Measurements from ENCODE around the gene AHI1. TPM values are rescaled to one million over a fixed set of nuclear protein-coding genes. Genes with fewer than 3 reads are reported as not detected.

Gene AHI1
- total RNA-seq, 1 donor: 14.1 TPM

DNA sequence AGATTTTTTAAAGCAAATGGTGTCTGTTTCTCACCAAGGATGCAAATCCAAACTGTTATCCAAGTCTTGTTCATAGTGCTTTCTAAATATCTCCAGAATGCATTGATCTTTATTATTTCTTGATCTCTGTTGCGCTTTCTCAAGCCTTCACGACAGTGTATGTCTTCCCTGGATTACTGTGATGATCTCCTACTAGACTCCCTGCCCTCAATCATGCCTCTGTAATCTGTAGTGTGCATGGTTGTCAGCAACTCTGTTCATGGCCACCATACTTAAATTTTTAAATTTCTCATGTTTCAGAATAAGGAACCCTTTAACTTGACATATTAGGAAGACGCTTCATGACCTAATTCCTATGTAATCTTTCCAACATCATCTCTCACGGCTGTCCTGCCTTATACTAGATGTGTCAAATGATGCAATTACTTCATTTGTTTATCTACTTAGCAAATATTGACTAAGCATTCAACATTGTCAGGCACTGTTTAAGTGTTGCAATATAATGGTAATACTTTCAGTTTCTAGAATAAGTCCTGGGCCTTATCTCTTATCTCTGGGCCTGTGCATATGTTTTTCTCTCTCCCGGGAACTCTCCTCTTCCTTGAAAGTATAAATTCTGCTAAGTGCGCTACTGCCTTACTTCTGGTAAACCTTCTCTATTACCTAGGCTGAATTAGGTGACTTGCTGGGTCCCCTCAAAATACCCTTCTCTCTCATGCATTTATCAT lies 25.6 kb upstream of the AHI1 start:
- Histone ChIP-seq H3K9me3 (ENCODE audit: low read depth, low read length) (no peaks in the 10 kb centered on the region), H3K4me3 (ENCODE audit: low read length) (no peak overlapping the region), H3K27me3 (ENCODE audit: insufficient read depth, low read length) (no peaks in the 10 kb centered on the region), H3K4me1 (ENCODE audit: insufficient read depth, low read length) (peaks cover 5% of the 10 kb centered on the region)

DNA sequence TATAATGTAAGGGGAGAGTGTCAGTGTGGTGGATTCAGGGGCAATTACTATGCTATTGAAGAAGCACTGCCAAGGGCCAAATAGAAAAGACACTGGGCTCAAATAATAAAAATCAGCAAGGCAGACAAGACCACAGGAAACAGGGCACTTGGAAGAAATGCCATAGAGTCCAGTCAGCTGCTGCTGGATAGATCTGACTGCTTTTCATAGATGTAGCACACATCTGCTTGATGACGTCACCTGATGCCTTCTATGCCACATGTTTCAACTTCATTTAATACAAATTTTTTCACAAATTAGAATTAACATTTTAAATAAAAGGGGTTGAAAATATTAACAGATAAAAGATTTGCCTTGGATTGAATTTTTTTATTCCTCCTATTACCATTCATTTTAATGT lies 23.9 kb upstream of the AHI1 start:
- Histone ChIP-seq H3K4me1 (ENCODE audit: insufficient read depth, low read length) (peaks cover 5% of the 10 kb centered on the region), H3K4me3 (ENCODE audit: low read length) (no peak overlapping the region), H3K27me3 (ENCODE audit: insufficient read depth, low read length) (no peaks in the 10 kb centered on the region), H3K9me3 (ENCODE audit: low read depth, low read length) (no peaks in the 10 kb centered on the region)

DNA sequence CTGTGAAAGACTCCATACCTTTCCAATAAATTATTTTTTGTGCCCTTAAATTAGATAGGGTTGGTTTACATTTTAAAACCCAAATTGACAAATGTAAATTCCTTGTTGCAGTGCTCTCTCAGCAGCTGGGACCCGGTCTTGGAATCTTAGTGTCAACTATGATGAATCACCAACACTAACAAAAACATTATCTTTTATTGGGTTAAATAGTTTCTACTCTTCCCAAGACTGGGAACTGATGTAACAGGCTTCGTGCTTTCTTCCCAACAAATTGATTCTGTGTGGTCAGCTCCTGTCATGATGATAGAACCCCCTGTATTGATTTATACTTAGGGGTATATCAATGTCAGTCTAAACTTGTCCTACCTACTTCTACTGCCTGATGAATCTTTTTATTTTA lies 23.2 kb upstream of the AHI1 start:
- Histone ChIP-seq H3K27me3 (ENCODE audit: insufficient read depth, low read length) (no peaks in the 10 kb centered on the region), H3K4me3 (ENCODE audit: low read length) (no peak overlapping the region), H3K4me1 (ENCODE audit: insufficient read depth, low read length) (peaks cover 2% of the 10 kb centered on the region), H3K9me3 (ENCODE audit: low read depth, low read length) (no peaks in the 10 kb centered on the region)

DNA sequence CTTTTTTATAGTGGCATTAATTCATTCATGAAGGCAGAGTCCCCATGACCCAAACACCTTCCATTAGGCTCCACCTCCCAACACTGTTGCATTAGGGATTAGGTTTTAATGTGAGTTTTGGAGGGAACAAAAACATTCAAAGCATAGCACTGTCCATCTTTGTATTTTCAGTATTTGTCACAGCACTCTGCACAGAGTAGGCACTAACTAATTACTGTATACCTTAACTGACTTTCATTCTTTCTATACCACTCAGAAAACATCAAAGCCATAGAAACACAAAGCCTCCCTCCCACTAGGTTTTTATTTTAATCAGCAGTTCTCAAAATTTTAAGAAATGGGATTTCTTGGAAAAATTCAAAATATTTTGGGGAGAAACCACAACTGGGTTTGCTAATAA lies 21.8 kb upstream of the AHI1 start:
- Histone ChIP-seq H3K9me3 (ENCODE audit: low read depth, low read length) (no peaks in the 10 kb centered on the region), H3K27me3 (ENCODE audit: insufficient read depth, low read length) (no peaks in the 10 kb centered on the region), H3K4me3 (ENCODE audit: low read length) (no peak overlapping the region), H3K4me1 (ENCODE audit: insufficient read depth, low read length) (no peaks in the 10 kb centered on the region)

DNA sequence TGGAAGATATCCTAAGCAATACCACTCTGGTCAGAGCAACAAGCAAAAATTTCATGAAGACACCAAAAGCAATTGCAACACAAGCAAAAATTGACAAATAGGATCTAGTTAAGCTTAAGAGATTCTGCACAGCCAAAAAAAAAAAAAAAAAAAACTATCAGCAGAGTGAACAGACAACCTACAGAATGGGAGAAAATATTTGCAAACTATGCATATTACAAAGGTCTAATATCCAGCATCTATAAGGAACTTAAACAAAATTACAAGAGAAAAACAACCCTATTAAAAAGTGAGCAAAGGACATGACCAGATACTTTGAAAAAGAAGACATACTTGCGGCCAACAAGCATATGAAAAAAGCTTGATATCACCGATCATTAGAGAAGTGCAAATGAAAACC lies 20.0 kb upstream of the AHI1 start:
- no peak overlapping the region for H3K4me3 ChIP-seq (ENCODE audit: low read length)
- no peaks in the 10 kb centered on the region for H3K9me3 ChIP-seq (ENCODE audit: low read depth, low read length)
- no peaks in the 10 kb centered on the region for H3K4me1 ChIP-seq (ENCODE audit: insufficient read depth, low read length)
- H3K27me3 ChIP-seq (ENCODE audit: insufficient read depth, low read length): no peaks in the 10 kb centered on the region

DNA sequence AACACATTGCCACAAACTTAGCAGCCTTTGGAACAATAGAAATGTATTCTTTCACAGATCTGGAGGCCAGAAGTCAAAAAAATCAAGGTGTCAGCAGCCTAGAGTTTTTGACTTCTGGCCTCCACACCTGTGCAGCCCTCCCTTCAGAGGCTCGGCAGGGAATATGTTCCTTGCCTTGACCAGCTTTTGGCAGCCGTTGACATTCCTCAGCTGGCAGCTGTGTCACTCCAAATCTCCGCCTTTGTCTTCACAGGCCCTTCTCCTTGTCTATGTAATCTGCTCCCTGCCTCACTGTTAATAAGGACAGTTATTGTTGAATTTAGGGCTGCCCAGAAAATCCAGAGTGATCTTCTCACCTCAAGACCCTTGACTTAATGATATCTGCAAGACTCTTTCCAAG lies 17.2 kb upstream of the AHI1 start:
- no peak overlapping the region for H3K4me3 ChIP-seq (ENCODE audit: low read length)
- H3K27me3 ChIP-seq (ENCODE audit: insufficient read depth, low read length): no peaks in the 10 kb centered on the region
- H3K9me3 ChIP-seq (ENCODE audit: low read depth, low read length): no peaks in the 10 kb centered on the region
- H3K4me1 ChIP-seq (ENCODE audit: insufficient read depth, low read length): no peaks in the 10 kb centered on the region

DNA sequence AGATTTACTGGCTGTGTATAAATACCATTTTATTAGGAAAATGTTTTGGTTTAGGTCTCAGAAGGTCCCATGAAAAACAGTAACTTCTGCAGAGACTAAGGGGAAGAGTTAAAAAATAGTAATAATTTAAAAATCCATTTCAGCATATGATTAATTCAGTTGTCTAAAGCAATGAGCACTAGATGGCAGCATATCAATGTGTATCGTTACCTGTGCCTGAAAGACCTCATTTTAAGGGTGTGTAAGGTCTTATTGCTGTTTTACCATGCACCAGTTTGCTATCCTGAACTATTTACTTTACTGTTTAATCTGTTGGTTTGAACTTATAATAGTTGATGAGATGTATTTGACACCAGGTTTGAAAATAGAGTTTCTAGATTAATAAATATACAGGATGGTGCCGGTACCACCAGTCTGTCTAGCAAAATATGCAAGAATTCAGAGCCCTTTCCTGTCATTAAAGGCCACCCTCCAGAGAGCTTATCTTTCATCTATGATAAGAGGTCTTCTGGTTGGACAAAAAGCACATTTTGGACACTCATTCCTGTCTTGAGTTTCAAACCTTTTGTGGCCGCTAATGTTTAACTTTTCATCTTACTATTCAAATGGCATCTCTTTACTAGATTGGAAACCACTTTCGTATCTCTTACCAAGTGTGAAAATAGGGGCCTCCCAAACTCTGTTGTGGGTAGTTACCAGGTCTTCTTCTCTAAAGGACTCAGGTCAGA lies 8.9 kb upstream of the AHI1 start:
- Histone ChIP-seq H3K4me3 (ENCODE audit: low read length) (no peak overlapping the region), H3K27me3 (ENCODE audit: insufficient read depth, low read length) (no peaks in the 10 kb centered on the region)

DNA sequence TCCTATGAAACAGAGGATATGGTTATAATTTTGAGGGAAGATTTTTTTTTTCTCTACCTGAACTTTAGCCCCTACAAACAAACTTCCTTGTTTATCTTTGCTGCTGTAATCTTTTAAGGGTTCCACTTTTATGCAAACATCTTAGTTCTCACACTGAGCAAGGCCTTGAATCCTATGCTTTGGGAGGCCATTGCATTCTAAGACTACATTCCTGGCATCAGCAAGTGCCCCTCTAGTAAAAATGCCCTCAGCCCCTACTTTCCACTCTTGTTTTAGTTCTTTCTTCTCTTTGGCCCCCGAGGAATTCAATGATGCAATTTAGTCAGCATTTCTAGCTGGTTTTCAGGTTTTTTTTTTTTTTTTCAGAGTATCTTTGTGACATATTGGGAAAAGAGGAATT lies 8.1 kb upstream of the AHI1 start:
- no peaks in the 10 kb centered on the region for H3K27me3 ChIP-seq (ENCODE audit: insufficient read depth, low read length)
- H3K9me3 ChIP-seq (ENCODE audit: low read depth, low read length): no peaks in the 10 kb centered on the region
- no peak overlapping the region for H3K4me3 ChIP-seq (ENCODE audit: low read length)
- no peaks in the 10 kb centered on the region for H3K4me1 ChIP-seq (ENCODE audit: insufficient read depth, low read length)

More for the DNA sequence above, 8.9 kb upstream of the AHI1 start:
- H3K4me1 ChIP-seq (ENCODE audit: insufficient read depth, low read length): no peaks in the 10 kb centered on the region
- H3K9me3 ChIP-seq (ENCODE audit: low read depth, low read length): no peaks in the 10 kb centered on the region

DNA sequence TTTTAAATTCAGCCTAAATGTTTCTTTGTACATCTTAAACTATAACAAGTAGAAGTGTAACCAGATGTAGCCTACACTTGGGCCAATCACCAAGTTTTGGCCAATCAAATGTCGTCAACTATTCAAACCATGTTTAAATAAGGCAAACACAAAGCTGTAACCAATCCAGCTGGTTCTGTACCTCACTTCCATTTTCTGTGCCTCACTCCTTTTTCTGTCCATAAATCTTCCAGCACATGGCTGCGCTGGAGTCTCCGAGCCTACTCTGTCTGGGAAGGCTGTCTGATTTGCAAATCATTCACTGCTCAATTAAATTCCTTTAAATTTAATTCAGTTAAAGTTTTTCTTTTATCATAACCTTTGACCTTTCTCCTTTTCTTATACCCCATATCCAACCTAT lies 7.7 kb upstream of the AHI1 start:
- H3K4me3 ChIP-seq (ENCODE audit: low read length): no peak overlapping the region
- no peaks in the 10 kb centered on the region for H3K4me1 ChIP-seq (ENCODE audit: insufficient read depth, low read length)
- H3K9me3 ChIP-seq (ENCODE audit: low read depth, low read length): no peaks in the 10 kb centered on the region
- H3K27me3 ChIP-seq (ENCODE audit: insufficient read depth, low read length): no peaks in the 10 kb centered on the region

DNA sequence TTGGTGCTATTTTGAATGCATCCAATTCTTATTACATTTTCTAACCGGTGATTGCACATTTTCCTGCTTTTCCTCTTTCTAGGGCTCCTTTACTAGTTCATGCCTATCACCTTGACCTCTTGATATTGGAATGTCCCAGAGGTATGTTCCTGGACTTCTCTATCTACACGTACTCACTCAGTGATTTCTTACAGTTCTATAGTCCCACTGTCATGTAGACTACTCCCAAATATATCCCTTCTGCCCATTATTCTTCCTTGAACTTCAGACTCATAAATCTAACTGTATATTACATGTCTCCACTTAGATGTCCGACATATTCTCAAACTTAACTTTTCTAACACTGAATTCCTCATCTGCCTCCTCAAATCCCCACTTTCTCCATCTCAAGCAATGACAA lies 7.2 kb upstream of the AHI1 start:
- H3K4me3 ChIP-seq (ENCODE audit: low read length): no peak overlapping the region
- H3K9me3 ChIP-seq (ENCODE audit: low read depth, low read length): no peaks in the 10 kb centered on the region
- H3K4me1 ChIP-seq (ENCODE audit: insufficient read depth, low read length): no peaks in the 10 kb centered on the region
- H3K27me3 ChIP-seq (ENCODE audit: insufficient read depth, low read length): no peaks in the 10 kb centered on the region

DNA sequence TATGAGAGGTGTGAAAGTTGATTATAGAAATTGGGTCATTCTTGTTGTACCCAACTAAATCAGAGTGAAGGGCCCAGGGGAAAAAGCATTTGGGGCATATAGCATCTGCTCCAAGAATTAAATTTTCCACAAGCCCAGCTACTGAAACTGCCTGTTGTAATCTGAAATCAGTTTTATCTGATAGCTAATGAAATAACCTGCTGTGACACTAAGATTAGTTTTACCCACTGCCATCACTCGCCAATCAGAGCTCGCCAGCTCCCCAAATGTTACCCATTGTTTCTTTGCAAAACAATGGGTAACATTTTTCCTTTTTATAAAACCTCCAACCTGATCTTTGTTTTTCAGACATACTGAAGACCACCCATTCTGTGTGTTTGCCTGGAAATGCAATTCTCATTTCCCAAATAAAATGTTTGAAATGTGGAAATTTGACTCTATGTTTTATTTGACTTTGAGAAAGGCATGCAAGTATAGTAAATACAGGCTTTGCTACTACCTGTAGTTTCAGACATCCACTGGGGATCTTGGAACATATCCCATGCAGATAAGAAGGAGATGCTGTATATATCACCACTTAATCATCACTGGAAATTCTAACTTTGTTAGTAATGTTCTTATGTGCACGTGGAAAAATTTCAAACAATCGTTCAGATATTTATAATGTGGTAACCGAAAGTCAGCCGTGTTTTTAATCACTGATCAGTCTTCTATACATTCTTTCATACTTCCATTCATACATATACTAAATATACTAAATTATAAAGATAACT lies 6.3 kb upstream of the AHI1 start:
- H3K27me3 ChIP-seq (ENCODE audit: insufficient read depth, low read length): no peaks in the 10 kb centered on the region
- H3K4me3 ChIP-seq (ENCODE audit: low read length): no peak overlapping the region
- no peaks in the 10 kb centered on the region for H3K4me1 ChIP-seq (ENCODE audit: insufficient read depth, low read length)
- H3K9me3 ChIP-seq (ENCODE audit: low read depth, low read length): no peaks in the 10 kb centered on the region

DNA sequence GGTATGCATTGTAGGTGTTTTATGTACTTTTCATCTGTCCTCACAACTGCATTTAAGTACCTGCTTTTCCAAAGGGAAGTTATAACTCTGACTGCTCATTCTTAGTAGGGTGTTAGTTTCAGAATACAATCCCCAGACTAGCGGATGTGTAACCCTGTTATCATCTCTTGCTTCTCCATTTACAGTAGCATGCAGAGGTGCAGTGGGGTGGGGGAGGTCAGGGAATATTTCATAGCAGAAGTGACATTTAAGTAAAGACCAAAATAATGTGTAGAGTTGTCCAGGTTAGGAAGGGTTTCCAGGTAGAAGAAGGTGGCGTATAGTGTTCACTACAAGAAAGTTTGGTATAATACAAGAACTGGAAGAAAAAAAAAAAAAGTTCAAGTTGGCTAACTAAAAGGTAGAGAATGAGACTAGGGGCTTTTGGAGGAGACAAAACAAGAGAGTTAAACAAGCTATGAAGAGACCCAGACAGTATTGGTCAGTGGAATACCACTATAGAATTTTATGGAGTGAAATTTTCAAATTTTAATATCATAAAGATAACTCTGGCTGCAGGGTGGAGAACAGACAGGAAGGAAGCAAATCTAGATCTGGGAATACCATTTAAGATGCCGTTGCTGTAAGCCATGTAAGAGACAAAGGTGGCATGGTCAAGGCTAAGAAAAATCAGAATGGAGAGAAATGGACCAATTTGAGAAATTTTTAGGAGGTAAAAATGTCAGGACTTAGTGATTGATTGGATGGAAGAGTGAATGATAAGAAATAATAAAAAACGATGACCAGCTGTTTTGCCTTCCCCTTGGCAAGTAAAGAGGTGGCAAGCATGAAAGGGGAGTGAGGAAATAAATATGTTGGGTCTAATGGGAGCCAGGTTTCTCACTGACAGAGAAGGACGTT lies 2.2 kb upstream of the AHI1 start:
- Histone ChIP-seq H3K4me3 (ENCODE audit: low read length) (no peak overlapping the region), H3K4me1 (ENCODE audit: insufficient read depth, low read length) (peaks cover 13% of the 10 kb centered on the region), H3K9me3 (ENCODE audit: low read depth, low read length) (no peaks in the 10 kb centered on the region), H3K27me3 (ENCODE audit: insufficient read depth, low read length) (no peaks in the 10 kb centered on the region)

DNA sequence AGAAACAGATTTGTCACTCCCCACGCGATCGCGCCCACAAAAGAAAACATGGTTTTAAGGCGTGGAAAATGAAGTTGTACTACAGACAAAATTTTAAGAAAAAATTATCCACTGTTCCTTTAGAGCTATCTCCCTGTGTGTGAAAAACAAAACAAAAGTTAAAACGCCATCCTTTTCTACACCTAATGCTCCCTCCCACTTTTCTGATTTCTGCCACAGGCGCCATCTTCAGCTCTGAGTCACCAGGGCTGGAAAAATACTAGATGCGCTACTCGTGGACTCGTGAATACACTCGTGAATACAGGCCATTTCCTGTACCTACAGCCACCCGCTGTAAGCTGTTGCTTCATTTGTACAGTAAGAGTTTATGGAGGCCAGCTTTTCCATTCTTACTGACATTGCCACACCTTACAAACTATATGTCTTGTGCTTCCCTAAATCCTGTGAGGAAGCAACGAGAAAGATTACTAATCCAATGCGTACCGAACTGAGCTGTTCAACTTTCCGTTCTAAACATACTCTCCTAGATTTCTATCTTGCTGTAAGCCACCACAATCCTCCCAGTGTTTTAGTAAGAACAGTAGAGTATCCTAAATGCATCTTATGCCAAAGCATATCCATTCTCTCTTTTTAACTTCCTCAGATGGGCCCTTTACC lies 773 bp upstream of the AHI1 start:
- H3K27me3 ChIP-seq (ENCODE audit: insufficient read depth, low read length): no peaks in the 10 kb centered on the region
- H3K9me3 ChIP-seq (ENCODE audit: low read depth, low read length): no peaks in the 10 kb centered on the region
- H3K4me3 ChIP-seq (ENCODE audit: low read length): peak overlapping the region; percentile 98
- H3K4me1 ChIP-seq (ENCODE audit: insufficient read depth, low read length): peaks cover 13% of the 10 kb centered on the region

DNA sequence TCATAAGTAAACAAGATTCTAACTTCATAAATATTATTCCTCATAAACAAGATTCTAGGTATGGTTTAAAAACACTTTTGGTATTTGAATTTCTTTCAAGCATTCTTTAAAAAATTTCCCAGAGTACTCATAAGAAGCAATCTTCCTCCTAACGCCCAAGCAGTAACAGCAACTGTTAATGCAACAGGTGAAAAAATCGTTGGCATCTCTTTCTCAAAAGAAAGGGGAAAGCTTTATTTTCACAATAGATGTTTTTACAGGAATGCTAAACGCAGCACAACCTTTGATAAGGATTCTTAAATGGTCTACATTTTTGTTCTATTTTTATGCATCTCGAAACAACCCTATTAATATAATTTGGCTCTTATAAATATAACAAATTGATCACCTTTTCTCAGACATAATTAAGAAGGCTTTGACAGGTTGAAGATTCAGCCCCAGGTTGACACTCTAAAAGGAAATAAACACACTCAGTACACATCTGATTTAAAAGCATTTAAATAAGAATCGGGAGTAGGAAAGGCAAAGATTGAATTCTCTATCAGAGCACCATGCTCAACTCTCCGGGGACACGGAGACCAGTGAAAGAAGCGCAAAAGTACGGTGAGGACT lies 634 bp downstream of the AHI1 start:
- peak overlapping the region; percentile 98 for H3K4me3 ChIP-seq (ENCODE audit: low read length)
- peaks cover 13% of the 10 kb centered on the region for H3K4me1 ChIP-seq (ENCODE audit: insufficient read depth, low read length)
- H3K27me3 ChIP-seq (ENCODE audit: insufficient read depth, low read length): no peaks in the 10 kb centered on the region

More for the DNA sequence above, 634 bp downstream of the AHI1 start:
- H3K9me3 ChIP-seq (ENCODE audit: low read depth, low read length): no peaks in the 10 kb centered on the region
